H1 (cell line): Measurements from ENCODE around the gene BORCS6.

Source experiments
- ATF3 ChIP-seq: IDR thresholded peaks from 2 replicates; pipeline ENCODE4 v1.6.1; 2011; ENCODE audit warnings: low read depth, mild to moderate bottlenecking, low read length; ENCODE audit not compliant: insufficient read depth
- CTCF ChIP-seq, 3 experiments: IDR thresholded peaks; 1 replicate in 2 of 3; 2 replicates in 1 of 3; pipeline versions ENCODE4 v1.5.1 to v1.6.1; 2011; ENCODE audit warnings: low read length in 3 of 3, mild to moderate bottlenecking in 3 of 3, inconsistent platforms in 2 of 3, low read depth in 1 of 3, moderate library complexity in 1 of 3; ENCODE audit not compliant: insufficient read depth in 1 of 3; ENCODE audit errors: control extremely low read depth in 1 of 3
- EGR1 ChIP-seq: IDR thresholded peaks from 2 replicates; pipeline ENCODE4 v1.6.1; 2011; ENCODE audit warnings: low read depth, low read length, borderline replicate concordance
- EP300 ChIP-seq, 2 experiments: IDR thresholded peaks; 1 replicate in 1 of 2; 2 replicates in 1 of 2; pipeline ENCODE4 v1.6.1; 2011 to 2012; ENCODE audit warnings: low read depth in 2 of 2, low read length in 2 of 2, mild to moderate bottlenecking in 2 of 2, borderline replicate concordance in 1 of 2, inconsistent platforms in 1 of 2, moderate library complexity in 1 of 2
- JUN ChIP-seq: IDR thresholded peaks from 2 replicates; pipeline ENCODE4 v1.6.1; 2011; ENCODE audit warnings: low read depth, mild to moderate bottlenecking, improper control_type of control experiment, low read length
- JUND ChIP-seq: IDR thresholded peaks from 2 replicates; pipeline ENCODE4 v1.6.1; 2011; ENCODE audit warnings: mild to moderate bottlenecking, improper control_type of control experiment, low read length
- NANOG ChIP-seq: IDR thresholded peaks from 2 replicates; pipeline ENCODE4 v1.6.1; 2011; ENCODE audit warnings: low read length, low read depth, mild to moderate bottlenecking, inconsistent platforms; ENCODE audit not compliant: insufficient read depth, poor library complexity, severe bottlenecking
- POLR2A ChIP-seq, 2 experiments: IDR thresholded peaks; 1 replicate in 1 of 2; 2 replicates in 1 of 2; pipeline ENCODE4 v1.6.1; 2011; ENCODE audit warnings: low read depth in 2 of 2, low read length in 2 of 2, mild to moderate bottlenecking in 2 of 2; ENCODE audit errors: control extremely low read depth in 1 of 2
- SIN3A ChIP-seq, 2 experiments: IDR thresholded peaks in 1 of 2; conservative IDR thresholded peaks in 1 of 2; 2 replicates each; pipeline ENCODE4 v1.6.1; 2011 to 2012; ENCODE audit warnings: low read length in 2 of 2, improper control_type of control experiment in 1 of 2, low read depth in 1 of 2, mild to moderate bottlenecking in 1 of 2
- SP2 ChIP-seq: IDR thresholded peaks from 2 replicates; pipeline ENCODE4 v1.6.1; 2012; ENCODE audit warnings: mild to moderate bottlenecking, low read length, inconsistent platforms
- TBP ChIP-seq: IDR thresholded peaks from 2 replicates; pipeline ENCODE4 v1.6.1; 2011; ENCODE audit warnings: low read depth, low read length, improper control_type of control experiment
- USF2 ChIP-seq: IDR thresholded peaks from 2 replicates; pipeline ENCODE4 v1.6.1; 2011; ENCODE audit warnings: low read length, improper control_type of control experiment
- YY1 ChIP-seq: IDR thresholded peaks from 2 replicates; pipeline ENCODE4 v1.6.1; 2011; ENCODE audit warnings: low read depth, mild to moderate bottlenecking, low read length
- ZNF274 ChIP-seq: IDR thresholded peaks from 2 replicates; pipeline ENCODE4 v1.7.0; 2012; ENCODE audit warnings: low read length, borderline replicate concordance; ENCODE audit errors: extremely low read depth

- no peak for TF ChIP-seq CTCF (IDR thresholded peaks at IDR 0.05; ENCODE audit: control extremely low read depth in 1 of 3, insufficient read depth in 1 of 3, low read depth in 1 of 3, low read length in 3 of 3)
- TF ChIP-seq POLR2A (IDR thresholded peaks at IDR 0.05; ENCODE audit: control extremely low read depth in 1 of 2, low read depth in 2 of 2, low read length in 2 of 2) = no peak
- no peak for TF ChIP-seq EGR1
- TF ChIP-seq TBP = no peak
- TF ChIP-seq EP300 (IDR thresholded peaks at IDR 0.05; ENCODE audit: borderline replicate concordance in 1 of 2, low read depth in 2 of 2, low read length in 2 of 2) = no peak
- no peak for TF ChIP-seq SP2
- no peak for TF ChIP-seq YY1
- TF ChIP-seq ZNF274 = no peak
- TF ChIP-seq SIN3A (conservative IDR thresholded peaks at IDR 0.05 in 1 of 2, IDR thresholded peaks at IDR 0.05 in 1 of 2; ENCODE audit: low read depth in 1 of 2, low read length in 2 of 2) = no peak
- TF ChIP-seq JUND = no peak
- TF ChIP-seq JUN = no peak
- TF ChIP-seq ATF3 = no peak
- TF ChIP-seq NANOG = no peak
- no peak for TF ChIP-seq USF2
Measured at GRCh38 chr17:8142887-8143580, 46.9 kb downstream of the BORCS6 start.
